ENCODE data around the gene OSBPL2.

The OSBPL2 gene

GRCh38 chr20:62301773-62302340, 63.5 kb downstream of the OSBPL2 start:
- peak; percentile 86 for DNase-seq (ENCODE audit: low spot score)

GRCh38 chr20:62302341-62303061, 64.2 kb downstream of the OSBPL2 start, which contains the start of gene ADRM1:
TSS of gene ADRM1 (plus strand) at chr20:62302997. CDS start at chr20:62303569, 572 bp downstream.
- peak; percentile 100 for DNase-seq (ENCODE audit: low spot score)

- no peak for DNase-seq (ENCODE audit: low spot score)
Observed at GRCh38 chr20:62303062-62303339, 64.7 kb downstream of the OSBPL2 start.

- DNase-seq (ENCODE audit: low spot score), result peak; percentile 68
Observed at GRCh38 chr20:62303340-62304226, 65.3 kb downstream of the OSBPL2 start.

- no peak for DNase-seq (ENCODE audit: low spot score)
Observed at GRCh38 chr20:62304331-62305148, 66.2 kb downstream of the OSBPL2 start.

GRCh38 chr20:62305149-62305764, 66.9 kb downstream of the OSBPL2 start:
- DNase-seq (ENCODE audit: low spot score), result no peak

GRCh38 chr20:62305765-62306413, 67.6 kb downstream of the OSBPL2 start:
- no peak for DNase-seq (ENCODE audit: low spot score)

GRCh38 chr20:62306414-62307187, 68.3 kb downstream of the OSBPL2 start:
- no peak for DNase-seq (ENCODE audit: low spot score)

- no peak for DNase-seq (ENCODE audit: low spot score)
Observed at GRCh38 chr20:62307226-62308101, 69.1 kb downstream of the OSBPL2 start.

GRCh38 chr20:62308102-62308822, 69.9 kb downstream of the OSBPL2 start:
- DNase-seq (ENCODE audit: low spot score), result no peak

GRCh38 chr20:62309198-62309944, 71.0 kb downstream of the OSBPL2 start:
- DNase-seq (ENCODE audit: low spot score), result no peak

- no peak for DNase-seq (ENCODE audit: low spot score)
Observed at GRCh38 chr20:62309947-62310756, 71.8 kb downstream of the OSBPL2 start.

- no peak for DNase-seq (ENCODE audit: low spot score)
Observed at GRCh38 chr20:62310757-62311121, 72.4 kb downstream of the OSBPL2 start.

- DNase-seq (ENCODE audit: low spot score), result no peak
Observed at GRCh38 chr20:62311150-62311549, 72.8 kb downstream of the OSBPL2 start.

- DNase-seq (ENCODE audit: low spot score), result no peak
Observed at GRCh38 chr20:62311832-62312661, 73.7 kb downstream of the OSBPL2 start.

GRCh38 chr20:62312662-62312977, 74.3 kb downstream of the OSBPL2 start:
- no peak for DNase-seq (ENCODE audit: low spot score)

All from D341Med (cell line).